Testis (tissue), 5 donors: ENCODE data around the gene GRM7. TPM values are rescaled to one million over a fixed set of nuclear protein-coding genes. Genes with fewer than 3 reads are reported as not detected.

Experiments used
- DNase-seq: peaks from one replicate; pipeline ENCODE4 v3.0.0-alpha.2; 2019
- H3K27ac ChIP-seq, 2 donors: fragments of 200-600 bp; sonication (generic); one replicate each; pipeline ENCODE4 v1.5.1; 2019
- H3K27me3 ChIP-seq: fragments of 200-600 bp; sonication (generic); one replicate; pipeline ENCODE4 v1.5.1; 2019
- H3K36me3 ChIP-seq: fragments of 200-600 bp; sonication (generic); one replicate; pipeline ENCODE4 v1.5.1; 2017; ENCODE audit warnings: low read depth; ENCODE audit errors: missing control alignments
- H3K4me1 ChIP-seq: fragments of 200-600 bp; sonication (generic); one replicate; pipeline ENCODE4 v1.5.1; 2019
- H3K4me3 ChIP-seq, 2 donors: fragments of 200-600 bp; sonication (generic); one replicate each; pipeline ENCODE4 v1.5.1; 2017 to 2019
- H3K9me3 ChIP-seq: fragments of 200-600 bp; sonication (generic); one replicate; pipeline ENCODE4 v1.5.1; 2017
- POLR2A ChIP-seq: fragments of 450-650 bp; IDR thresholded peaks from one replicate; pipeline ENCODE4 v1.6.1; 2017; ENCODE audit warnings: antibody characterized with exemption, mild to moderate bottlenecking, moderate library complexity
- WGBS, 2 donors: methylation state at CpG; one replicate each; pipeline ENCODE4 v1.1.5; 2018; 5-methylcytosine and 5-hydroxymethylcytosine counted together
- intact Hi-C: fragments of 100-400 bp; cut with DNase I; formaldehyde crosslinking; loops from one replicate; pipeline ENCODE4 v1.15.1; 2023; ENCODE audit warnings: low total_unique reads
- long read RNA-seq, 2 donors: transcript quantifications; one replicate each; lab custom pipeline, GENCODE V29; 2026
- polyA plus RNA-seq: library from polyadenylated mRNA; stranded (reverse); fragments of 350-450 nt; fragmentation: Illumina TruSeq; extraction: RNeasy Lipid Tissue Mini Kit (QIAGEN cat#74804); gene quantifications from one replicate; pipeline ENCODE4 v1.2.3, GENCODE V29; 2014; ENCODE audit warnings: low read depth, low replicate concordance; ENCODE audit not compliant: insufficient read depth
- total RNA-seq, 2 donors: library from RNA; depleted of rRNA; stranded (reverse); fragments of >200 nt; gene quantifications; one replicate each; pipeline ENCODE4 v1.2.3, GENCODE V29; 2016
- TF ChIP-seq, protein P1 (sequence below), 3 experiments: fragments of 450-650 bp in 2 of 3; fragments of 200-600 bp in 1 of 3; sonication (generic) in 1 of 3; IDR thresholded peaks; one replicate each; pipeline ENCODE4 v1.5.1; 2016 to 2019; ENCODE audit warnings: antibody characterized with exemption in 3 of 3, mild to moderate bottlenecking in 2 of 3, moderate library complexity in 1 of 3

The GRM7 gene
- 1 to 10 TPM; 2.0 to 2.7 TPM for total RNA-seq
- polyA plus RNA-seq: 3.2 TPM
- long read RNA-seq, donor 1: 0 reads
- long read RNA-seq, donor 2: 0 reads

- intact Hi-C loops: no loop called here
- DNase-seq: peak; percentile 33
- Histone ChIP-seq H3K9me3 (no peaks in the 10 kb centered on the region), H3K27ac (no peak within 1 kb of the TSS), H3K27me3 (no peaks in the 10 kb centered on the region), H3K4me1 (peaks cover 8% of the 10 kb centered on the region), H3K36me3 (no peaks in the 10 kb centered on the region), H3K4me3 (peak within 1 kb of the TSS in 1 of 2 donors; percentile 56)
- TF ChIP-seq, protein P1, sequence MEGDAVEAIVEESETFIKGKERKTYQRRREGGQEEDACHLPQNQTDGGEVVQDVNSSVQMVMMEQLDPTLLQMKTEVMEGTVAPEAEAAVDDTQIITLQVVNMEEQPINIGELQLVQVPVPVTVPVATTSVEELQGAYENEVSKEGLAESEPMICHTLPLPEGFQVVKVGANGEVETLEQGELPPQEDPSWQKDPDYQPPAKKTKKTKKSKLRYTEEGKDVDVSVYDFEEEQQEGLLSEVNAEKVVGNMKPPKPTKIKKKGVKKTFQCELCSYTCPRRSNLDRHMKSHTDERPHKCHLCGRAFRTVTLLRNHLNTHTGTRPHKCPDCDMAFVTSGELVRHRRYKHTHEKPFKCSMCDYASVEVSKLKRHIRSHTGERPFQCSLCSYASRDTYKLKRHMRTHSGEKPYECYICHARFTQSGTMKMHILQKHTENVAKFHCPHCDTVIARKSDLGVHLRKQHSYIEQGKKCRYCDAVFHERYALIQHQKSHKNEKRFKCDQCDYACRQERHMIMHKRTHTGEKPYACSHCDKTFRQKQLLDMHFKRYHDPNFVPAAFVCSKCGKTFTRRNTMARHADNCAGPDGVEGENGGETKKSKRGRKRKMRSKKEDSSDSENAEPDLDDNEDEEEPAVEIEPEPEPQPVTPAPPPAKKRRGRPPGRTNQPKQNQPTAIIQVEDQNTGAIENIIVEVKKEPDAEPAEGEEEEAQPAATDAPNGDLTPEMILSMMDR (IDR thresholded peaks at IDR 0.05): no peak
- TF ChIP-seq POLR2A: no peak
- WGBS, 2 donors: 0 to 1% methylated on average over 5 to 57 of the region's 62 CpGs
These were observed at the start of gene GRM7 for GRCh38 chr3:6860954-6861624. Gene GRM7 (plus strand): TSS chr3:6861115.

DNA sequence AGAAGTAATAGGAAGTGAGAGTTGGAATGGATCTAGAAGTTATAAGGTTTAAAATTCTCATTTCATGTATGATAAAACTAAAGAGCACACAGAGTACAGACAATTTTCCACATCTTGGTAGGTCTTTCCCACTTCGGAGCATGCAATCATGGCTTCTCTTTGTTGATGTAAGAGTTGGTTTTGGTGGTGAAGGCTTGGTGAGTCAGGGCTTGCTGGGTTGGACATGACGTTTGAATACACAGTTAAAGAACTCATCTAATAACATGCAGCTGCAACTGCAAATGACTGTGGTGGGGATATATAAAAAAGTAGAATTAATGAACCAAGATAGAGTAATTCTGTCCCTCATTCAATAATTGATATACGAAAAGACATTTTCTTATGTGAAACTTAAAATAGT, 39.5 kb upstream of the GRM7 start:
- 83 to 93% methylated on average over 3 of the region's 3 CpGs for WGBS, 2 donors
- TF ChIP-seq, protein P1 (IDR thresholded peaks at IDR 0.05): no peak
- no peak for TF ChIP-seq POLR2A
- DNase-seq: no peak
- H3K27me3 ChIP-seq: no peaks in the 10 kb centered on the region
- H3K27ac ChIP-seq: no peak overlapping the region
- no peak overlapping the region for H3K4me3 ChIP-seq
- H3K9me3 ChIP-seq: no peaks in the 10 kb centered on the region
- peaks cover 5% of the 10 kb centered on the region for H3K4me1 ChIP-seq
- intact Hi-C loops: no loop called here
- H3K36me3 ChIP-seq: no peaks in the 10 kb centered on the region

- intact Hi-C loops: no loop called here
These were observed 35.4 kb upstream of the GRM7 start for GRCh38 chr3:6825524-6825923.

GRCh38 chr3:6827453-6827852, 33.5 kb upstream of the GRM7 start:
- no peaks in the 10 kb centered on the region for H3K9me3 ChIP-seq
- H3K4me1 ChIP-seq: peaks cover 7% of the 10 kb centered on the region
- H3K27ac ChIP-seq: no peak overlapping the region
- H3K4me3 ChIP-seq: no peak overlapping the region
- intact Hi-C loops: no loop called here
- DNase-seq: peak; percentile 62
- WGBS, 2 donors: 30 to 39% methylated on average over 6 of the region's 6 CpGs
- no peak for TF ChIP-seq POLR2A
- TF ChIP-seq, protein P1 (IDR thresholded peaks at IDR 0.05): no peak
- no peaks in the 10 kb centered on the region for H3K27me3 ChIP-seq
- no peaks in the 10 kb centered on the region for H3K36me3 ChIP-seq

More at GRCh38 chr3:6825524-6825923, 35.4 kb upstream of the GRM7 start:
- 7 to 19% methylated on average over 1 of the region's 1 CpG for WGBS, 2 donors
- DNase-seq: peak; percentile 60
- Histone ChIP-seq H3K27me3 (no peaks in the 10 kb centered on the region), H3K4me3 (no peak overlapping the region), H3K4me1 (peaks cover 7% of the 10 kb centered on the region), H3K36me3 (no peaks in the 10 kb centered on the region), H3K9me3 (no peaks in the 10 kb centered on the region), H3K27ac (no peak overlapping the region)
- TF ChIP-seq, protein P1 (IDR thresholded peaks at IDR 0.05): peak in 1 of 3 experiments; percentile 15
- TF ChIP-seq POLR2A: no peak

GRCh38 chr3:6844723-6845122, 16.2 kb upstream of the GRM7 start:
- DNase-seq: no peak

More at GRCh38 chr3:6844723-6845122, 16.2 kb upstream of the GRM7 start:
- Histone ChIP-seq H3K36me3 (no peaks in the 10 kb centered on the region), H3K27me3 (no peaks in the 10 kb centered on the region), H3K4me3 (no peak overlapping the region), H3K27ac (no peak overlapping the region), H3K9me3 (no peaks in the 10 kb centered on the region), H3K4me1 (no peaks in the 10 kb centered on the region)
- TF ChIP-seq POLR2A: no peak
- TF ChIP-seq, protein P1 (IDR thresholded peaks at IDR 0.05): no peak
- WGBS, 2 donors: 95% methylated on average over 1 of the region's 1 CpG
- intact Hi-C loops: no loop called here
